Mononuclear cell (primary cell): Measurements from ENCODE around the gene HSPD1. TPM values are rescaled to one million over a fixed set of nuclear protein-coding genes. Genes with fewer than 3 reads are reported as not detected.
A peak's percentile ranks its signal among the peaks of the same experiment; 100 is the strongest.

Experiments
- H3K27me3 ChIP-seq: 2 replicates; pipeline ENCODE4 v1.6.0; 2011; ENCODE audit warnings: low read length, control low read depth; ENCODE audit not compliant: insufficient read depth
- H3K4me1 ChIP-seq: 2 replicates; pipeline ENCODE4 v1.5.1; 2011; ENCODE audit warnings: mild to moderate bottlenecking, low read length, control low read depth; ENCODE audit not compliant: insufficient read depth
- H3K4me3 ChIP-seq: 2 replicates; pipeline ENCODE4 v1.5.1; 2011; ENCODE audit warnings: mild to moderate bottlenecking, low read length, moderate library complexity
- H3K9me3 ChIP-seq: 2 replicates; pipeline ENCODE4 v1.5.1; 2011; ENCODE audit warnings: low read depth, mild to moderate bottlenecking, control low read depth, low read length
- total RNA-seq: library from RNA; depleted of rRNA; stranded (reverse); fragments of >200 nt; gene quantifications from one replicate; pipeline ENCODE4 v1.2.3, GENCODE V29; 2012

HSPD1 gene
- total RNA-seq, result 90.6 TPM

- peak within 1 kb of the TSS; percentile 71 for H3K4me3 ChIP-seq
- peaks cover 39% of the 10 kb centered on the region for H3K4me1 ChIP-seq
- H3K9me3 ChIP-seq, result no peaks in the 10 kb centered on the region
- no peaks in the 10 kb centered on the region for H3K27me3 ChIP-seq
These were observed at the start of gene HSPD1, which contains the start of gene HSPE1 for GRCh38 chr2:197499594-197500502. Gene HSPD1 (minus strand): TSS chr2:197499840. CDS start chr2:197498848, 992 bp downstream. Gene HSPE1 (plus strand): TSS chr2:197500379. CDS start chr2:197500437, 58 bp downstream.

DNA sequence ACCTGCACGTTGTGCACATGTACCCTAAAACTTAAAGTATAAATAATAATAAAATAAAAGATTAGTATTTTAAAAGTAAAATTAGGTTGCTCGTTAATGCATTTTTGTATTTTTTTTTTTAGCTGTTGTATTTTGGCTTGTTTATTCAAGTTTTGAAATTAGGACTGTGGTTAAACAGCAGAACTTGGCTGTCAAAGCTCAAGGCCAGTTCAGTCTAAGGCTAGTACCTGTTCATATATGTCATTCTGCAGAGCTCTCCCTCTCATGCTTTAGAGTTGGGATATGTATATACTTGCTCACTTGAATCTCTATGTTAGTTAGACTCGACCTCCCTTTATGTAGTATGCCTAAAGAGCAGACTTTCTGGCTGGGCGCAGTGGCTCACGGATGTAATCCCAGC, 48.9 kb upstream of the HSPD1 start:
- Histone ChIP-seq H3K4me1 (no peaks in the 10 kb centered on the region), H3K4me3 (no peak overlapping the region), H3K27me3 (no peaks in the 10 kb centered on the region), H3K9me3 (no peaks in the 10 kb centered on the region)

- Histone ChIP-seq H3K27me3 (no peaks in the 10 kb centered on the region), H3K9me3 (no peaks in the 10 kb centered on the region), H3K4me1 (no peaks in the 10 kb centered on the region), H3K4me3 (no peak overlapping the region)
These were observed 47.7 kb upstream of the HSPD1 start for GRCh38 chr2:197547163-197547900.

DNA sequence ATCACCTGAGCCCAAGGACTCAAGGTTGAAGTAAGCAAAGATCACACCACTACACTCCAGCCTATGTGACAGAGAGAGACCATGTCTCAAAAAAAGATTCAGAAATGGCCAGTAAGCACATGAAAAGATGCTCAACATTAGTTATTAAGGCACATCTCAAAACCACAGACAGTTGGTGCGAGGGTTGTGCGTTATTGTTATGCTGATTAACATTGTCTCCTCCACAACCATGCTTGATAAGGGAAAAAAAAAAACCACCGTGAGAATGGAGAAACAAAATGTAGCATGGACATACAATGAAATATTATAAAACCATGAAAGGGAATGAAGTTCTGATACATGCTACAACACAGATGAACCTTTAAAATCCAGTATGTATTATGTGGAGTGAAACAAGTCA, 43.6 kb upstream of the HSPD1 start:
- Histone ChIP-seq H3K9me3 (no peaks in the 10 kb centered on the region), H3K4me1 (no peaks in the 10 kb centered on the region), H3K4me3 (no peak overlapping the region), H3K27me3 (no peaks in the 10 kb centered on the region)

GRCh38 chr2:197539734-197540133, 40.1 kb upstream of the HSPD1 start:
- Histone ChIP-seq H3K27me3 (no peaks in the 10 kb centered on the region), H3K4me3 (no peak overlapping the region), H3K4me1 (peaks cover 3% of the 10 kb centered on the region), H3K9me3 (no peaks in the 10 kb centered on the region)

DNA sequence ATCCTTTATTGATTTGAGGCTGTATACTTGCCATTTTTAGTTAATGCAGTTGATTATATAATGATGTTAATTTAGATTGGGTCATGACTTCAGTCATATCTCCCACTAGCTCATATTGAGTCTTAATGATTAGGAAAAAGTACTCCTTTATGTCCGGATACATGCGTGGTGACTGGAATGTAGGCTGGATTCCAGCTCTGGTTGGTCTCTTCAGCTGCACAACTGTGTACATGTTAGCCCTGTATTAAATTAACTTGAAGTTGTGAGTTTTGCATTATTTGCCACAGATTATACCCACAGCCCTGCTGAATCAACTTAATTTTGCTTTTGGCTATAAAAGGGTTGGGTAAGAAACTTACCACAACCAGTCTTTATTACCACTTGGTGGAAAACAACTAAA, 38.8 kb upstream of the HSPD1 start:
- H3K4me3 ChIP-seq, result no peak overlapping the region
- no peaks in the 10 kb centered on the region for H3K27me3 ChIP-seq
- H3K4me1 ChIP-seq, result peaks cover 4% of the 10 kb centered on the region
- no peaks in the 10 kb centered on the region for H3K9me3 ChIP-seq

DNA sequence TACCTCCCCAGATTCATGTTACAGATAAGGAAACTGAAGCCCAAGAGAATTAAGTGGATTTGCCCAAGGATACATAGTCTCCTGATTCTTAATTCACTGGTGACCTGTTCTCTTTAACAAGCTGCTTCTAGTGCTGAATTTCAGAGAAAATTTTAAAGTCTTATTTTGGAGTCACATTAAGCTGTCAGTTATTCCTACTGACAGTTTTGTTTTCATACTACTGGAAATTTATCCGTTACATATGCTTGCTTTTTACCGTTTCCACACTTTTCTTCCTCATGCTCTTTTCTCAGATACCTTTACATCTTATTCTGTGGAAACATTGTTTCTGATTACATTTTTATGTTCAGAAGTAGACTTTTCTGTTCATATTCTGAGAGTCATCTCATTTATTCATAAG, 17.5 kb upstream of the HSPD1 start:
- Histone ChIP-seq H3K27me3 (no peaks in the 10 kb centered on the region), H3K4me3 (peak overlapping the region; percentile 68), H3K9me3 (no peaks in the 10 kb centered on the region), H3K4me1 (peaks cover 17% of the 10 kb centered on the region)

GRCh38 chr2:197516393-197516761, 16.7 kb upstream of the HSPD1 start:
- no peaks in the 10 kb centered on the region for H3K9me3 ChIP-seq
- peaks cover 17% of the 10 kb centered on the region for H3K4me1 ChIP-seq
- H3K4me3 ChIP-seq, result peak overlapping the region; percentile 68
- H3K27me3 ChIP-seq, result no peaks in the 10 kb centered on the region

GRCh38 chr2:197515739-197516392, 16.2 kb upstream of the HSPD1 start, which contains the start of gene MOB4:
Gene MOB4 (plus strand): TSS chr2:197516066. CDS start chr2:197516087, 21 bp downstream.
- no peaks in the 10 kb centered on the region for H3K27me3 ChIP-seq
- H3K4me3 ChIP-seq, result peak within 1 kb of the TSS; percentile 68
- H3K4me1 ChIP-seq, result peaks cover 17% of the 10 kb centered on the region
- H3K9me3 ChIP-seq, result no peaks in the 10 kb centered on the region

GRCh38 chr2:197515315-197515738, 15.7 kb upstream of the HSPD1 start:
- Histone ChIP-seq H3K4me1 (peaks cover 17% of the 10 kb centered on the region), H3K27me3 (no peaks in the 10 kb centered on the region), H3K9me3 (no peaks in the 10 kb centered on the region), H3K4me3 (peak overlapping the region; percentile 68)

- peak overlapping the region; percentile 68 for H3K4me3 ChIP-seq
- no peaks in the 10 kb centered on the region for H3K9me3 ChIP-seq
- H3K27me3 ChIP-seq, result no peaks in the 10 kb centered on the region
- peaks cover 17% of the 10 kb centered on the region for H3K4me1 ChIP-seq
These were observed 15.1 kb upstream of the HSPD1 start for GRCh38 chr2:197514754-197515153.

GRCh38 chr2:197513915-197514314, 14.3 kb upstream of the HSPD1 start:
- Histone ChIP-seq H3K4me3 (no peak overlapping the region), H3K4me1 (peaks cover 17% of the 10 kb centered on the region), H3K27me3 (no peaks in the 10 kb centered on the region), H3K9me3 (no peaks in the 10 kb centered on the region)

DNA sequence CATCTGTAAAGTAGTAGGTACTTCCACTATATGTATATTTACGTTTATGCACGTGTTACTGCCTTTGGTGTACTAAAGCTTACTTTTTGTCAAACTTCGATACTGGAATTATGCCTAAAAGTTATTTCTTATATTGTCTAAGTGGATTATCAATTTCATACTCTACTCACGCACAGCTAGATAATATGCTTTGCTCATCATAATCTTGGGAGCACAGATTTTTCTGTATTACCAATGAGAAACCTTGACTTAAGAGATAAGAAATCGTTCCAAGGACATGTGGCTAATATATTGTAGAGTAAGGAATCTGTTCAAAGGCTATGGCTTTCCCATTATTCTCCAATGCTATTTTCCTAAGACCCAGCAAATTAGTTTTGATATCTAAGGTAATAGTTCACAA, 7.0 kb upstream of the HSPD1 start:
- Histone ChIP-seq H3K4me3 (no peak overlapping the region), H3K9me3 (no peaks in the 10 kb centered on the region), H3K27me3 (no peaks in the 10 kb centered on the region), H3K4me1 (peaks cover 8% of the 10 kb centered on the region)

DNA sequence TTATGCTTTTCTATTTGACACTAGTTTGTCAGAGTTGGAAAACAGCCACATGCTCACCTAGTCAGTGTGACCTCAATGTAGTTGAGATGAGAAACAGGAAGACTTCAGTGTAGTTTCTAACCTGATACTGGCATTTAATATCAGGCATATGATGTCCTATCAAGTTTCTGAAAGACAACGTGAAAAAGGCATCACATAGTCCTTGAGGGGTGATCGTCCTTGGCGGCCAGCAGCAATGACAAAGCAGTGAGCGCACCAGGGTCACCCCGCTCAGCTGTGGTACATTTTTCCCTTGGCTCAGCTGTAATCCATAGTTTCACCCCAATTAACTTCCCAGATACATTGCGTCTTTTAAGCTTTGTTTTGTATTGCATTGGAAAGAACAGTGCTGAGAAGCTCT, 4.9 kb upstream of the HSPD1 start:
- Histone ChIP-seq H3K9me3 (no peaks in the 10 kb centered on the region), H3K4me3 (no peak overlapping the region), H3K27me3 (no peaks in the 10 kb centered on the region), H3K4me1 (peaks cover 15% of the 10 kb centered on the region)

DNA sequence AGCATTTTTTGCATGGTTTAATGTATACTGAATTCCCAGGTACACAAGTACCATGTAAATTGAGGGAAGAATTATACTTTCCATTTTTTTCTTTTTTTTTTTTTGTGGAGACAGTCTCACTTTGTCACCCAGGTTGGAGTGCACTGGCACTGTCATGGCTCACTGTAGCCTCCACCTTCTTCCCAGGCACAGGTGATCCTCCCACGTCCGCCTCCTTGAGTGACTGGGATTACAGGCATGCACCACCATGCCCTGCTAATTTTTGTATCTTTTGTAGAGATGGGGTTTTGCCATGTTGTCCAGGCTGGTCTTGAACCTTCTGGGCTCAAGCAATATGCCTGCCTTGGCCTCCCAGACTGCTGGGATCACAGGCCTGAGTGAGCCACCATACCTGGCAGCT, 4.4 kb upstream of the HSPD1 start:
- H3K4me3 ChIP-seq, result no peak overlapping the region
- H3K9me3 ChIP-seq, result no peaks in the 10 kb centered on the region
- no peaks in the 10 kb centered on the region for H3K27me3 ChIP-seq
- peaks cover 16% of the 10 kb centered on the region for H3K4me1 ChIP-seq
